Spleen (tissue), 11 donors: ENCODE measurements around the gene CAMTA1. TPM values are rescaled to one million over a fixed set of nuclear protein-coding genes. Genes with fewer than 3 reads are reported as not detected.

Experiments used
- DNase-seq: peaks from one replicate; pipeline ENCODE4 v3.0.0-alpha.2; 2020
- H3K27ac ChIP-seq, 8 donors: fragments of 200-600 bp; sonication (generic) in 7 of 8; 1 replicate in 4 of 8; 2 replicates in 4 of 8; pipeline versions ENCODE4 v1.5.0 to v1.8.0; 2016 to 2021; ENCODE audit warnings: inconsistent platforms in 4 of 8, mild to moderate bottlenecking in 4 of 8, moderate library complexity in 1 of 8
- H3K27me3 ChIP-seq, 7 donors: fragments of 200-600 bp; sonication (generic) in 6 of 7; replicated peaks in 1 of 7; 1 replicate in 4 of 7; 2 replicates in 3 of 7; pipeline versions ENCODE4 v1.5.0 to v1.8.0; 2016 to 2021; ENCODE audit warnings: inconsistent platforms in 3 of 7, mild to moderate bottlenecking in 1 of 7
- H3K36me3 ChIP-seq, 6 donors: fragments of 200-600 bp; sonication (generic) in 5 of 6; 1 replicate in 4 of 6; 2 replicates in 2 of 6; pipeline versions ENCODE4 v1.5.0 to v1.8.0; 2016 to 2021; ENCODE audit warnings: inconsistent platforms in 2 of 6
- H3K4me1 ChIP-seq, 6 donors: fragments of 200-600 bp; sonication (generic) in 5 of 6; 1 replicate in 3 of 6; 2 replicates in 3 of 6; pipeline versions ENCODE4 v1.5.0 to v1.8.0; 2016 to 2021; ENCODE audit warnings: inconsistent platforms in 3 of 6
- H3K4me3 ChIP-seq, 8 donors: fragments of 200-600 bp; sonication (generic) in 7 of 8; 1 replicate in 4 of 8; 2 replicates in 4 of 8; pipeline versions ENCODE4 v1.5.0 to v1.8.0; 2016 to 2021; ENCODE audit warnings: inconsistent platforms in 4 of 8, mild to moderate bottlenecking in 4 of 8, moderate library complexity in 2 of 8
- H3K9me3 ChIP-seq, 8 donors: fragments of 200-600 bp; sonication (generic) in 7 of 8; 1 replicate in 4 of 8; 2 replicates in 4 of 8; pipeline versions ENCODE4 v1.5.0 to v1.8.0; 2016 to 2021; ENCODE audit warnings: inconsistent platforms in 4 of 8
- CTCF ChIP-seq, 11 experiments: fragments of 200-600 bp in 7 of 11; fragments of 450-650 bp in 4 of 11; sonication (generic) in 4 of 11; IDR thresholded peaks in 8 of 11; conservative IDR thresholded peaks in 3 of 11; 1 replicate in 7 of 11; 2 replicates in 4 of 11; pipeline versions ENCODE4 v1.4.0 to v1.8.0; 2016 to 2021; ENCODE audit warnings: antibody characterized with exemption in 11 of 11, inconsistent platforms in 4 of 11, mild to moderate bottlenecking in 1 of 11
- POLR2A ChIP-seq, 3 donors: fragments of 450-650 bp; IDR thresholded peaks; one replicate each; pipeline ENCODE4 v1.5.1; 2017; ENCODE audit warnings: antibody characterized with exemption in 3 of 3, mild to moderate bottlenecking in 1 of 3
- POLR2AphosphoS5 ChIP-seq, 3 donors: sonication (generic); formaldehyde crosslinking; IDR thresholded peaks; one replicate each; pipeline ENCODE4 v1.5.1; 2017; ENCODE audit warnings: antibody characterized with exemption in 3 of 3
- WGBS, 5 donors: extraction: QIAGEN DNeasy Blood & Tissue Kit in 3 of 5; methylation state at CpG; one replicate each; pipeline versions ENCODE4 v1.1.5 to v1.1.7; 2013 to 2018; 5-methylcytosine and 5-hydroxymethylcytosine counted together
- intact Hi-C: fragments of 100-400 bp; cut with DNase I; formaldehyde crosslinking; loops from one replicate; pipeline ENCODE4 v1.15.0; 2023; ENCODE audit warnings: low total_unique reads
- polyA plus RNA-seq, 3 donors: library from polyadenylated mRNA; stranded (reverse); fragments of 200-250 nt; gene quantifications; one replicate each; pipeline ENCODE4 v1.2.1, GENCODE V29; 2013
- total RNA-seq, 7 donors: library from RNA; depleted of rRNA in 3 of 7; stranded (reverse); fragments of >200 nt in 3 of 7; fragmentation: NEBNext Ultra II Directional in 4 of 7; extraction: Animal tissue kit (Norgen Biotek cat#: 25700) in 4 of 7; gene quantifications; one replicate each; pipeline versions ENCODE4 v1.1.0 to v1.2.1, GENCODE V29; 2016 to 2021
- donor health status: healthy with polysubstance abuse.
- donor health status: DM: no; HTN: no; CAD: no; lungs with moderate emphysema.
- donor health status: DM: no; HTN: no; CAD: no.
- donor health status: Bipolar disorder and iron deficiency.
- donor health status: healthy.
- donor health status: DM: no; HTN: no; CAD: no.
- donor health status: DM: yes; HTN: yes; CAD: no.

CAMTA1 gene
- total and polyA plus RNA-seq, 10 donors = 53.0 to 106 (median 77.3) TPM

GRCh38 chr1:7474786-7475502 is 689.7 kb downstream of the CAMTA1 start:
- 85 to 92% (median 89%) methylated on average over 12 to 13 of the region's 13 CpGs for WGBS, 5 donors
- TF ChIP-seq POLR2A (IDR thresholded peaks at IDR 0.05) = no peak
- TF ChIP-seq CTCF (IDR thresholded peaks at IDR 0.05 in 8 of 11, conservative IDR thresholded peaks at IDR 0.05 in 3 of 11) = no peak
- TF ChIP-seq POLR2AphosphoS5 (IDR thresholded peaks at IDR 0.05) = no peak
- Histone ChIP-seq H3K36me3 (no peaks in the 10 kb centered on the region), H3K27ac (peak overlapping the region in 1 of 8 donors; percentile 83), H3K4me1 (peaks cover 0 to 31% (median 24%) of the 10 kb centered on the region in 6 donors), H3K4me3 (no peak overlapping the region), H3K9me3 (no peaks in the 10 kb centered on the region), H3K27me3 (no peaks in the 10 kb centered on the region)
- intact Hi-C loops = no loop called here
- DNase-seq = no peak

GRCh38 chr1:7475691-7476090 is 690.4 kb downstream of the CAMTA1 start:
- Histone ChIP-seq H3K27ac (peak overlapping the region in 3 of 8 donors; percentile 79 to 83 (median 82)), H3K36me3 (no peaks in the 10 kb centered on the region), H3K9me3 (no peaks in the 10 kb centered on the region), H3K4me3 (no peak overlapping the region), H3K27me3 (no peaks in the 10 kb centered on the region), H3K4me1 (peaks cover 0 to 24% (median 17%) of the 10 kb centered on the region in 6 donors)
- no peak for DNase-seq
- WGBS, 5 donors = 76 to 90% (median 86%) methylated on average over 4 to 5 of the region's 5 CpGs
- no peak for TF ChIP-seq POLR2AphosphoS5 (IDR thresholded peaks at IDR 0.05)
- no peak for TF ChIP-seq CTCF (IDR thresholded peaks at IDR 0.05 in 8 of 11, conservative IDR thresholded peaks at IDR 0.05 in 3 of 11)
- TF ChIP-seq POLR2A (IDR thresholded peaks at IDR 0.05) = no peak
- intact Hi-C loops = no loop called here

GRCh38 chr1:7476402-7476801 is 691.1 kb downstream of the CAMTA1 start:
- Histone ChIP-seq H3K4me3 (no peak overlapping the region), H3K4me1 (peaks cover 0 to 17% (median 11%) of the 10 kb centered on the region in 6 donors), H3K9me3 (no peaks in the 10 kb centered on the region), H3K27ac (peak overlapping the region in 6 of 8 donors; percentile 15 to 83 (median 76)), H3K27me3 (no peaks in the 10 kb centered on the region), H3K36me3 (no peaks in the 10 kb centered on the region)
- TF ChIP-seq POLR2AphosphoS5 (IDR thresholded peaks at IDR 0.05) = no peak
- TF ChIP-seq CTCF (IDR thresholded peaks at IDR 0.05 in 8 of 11, conservative IDR thresholded peaks at IDR 0.05 in 3 of 11) = no peak
- TF ChIP-seq POLR2A (IDR thresholded peaks at IDR 0.05) = no peak
- intact Hi-C loops = no loop called here
- DNase-seq = no peak
- WGBS, 5 donors = 76 to 100% (median 93%) methylated on average over 2 of the region's 2 CpGs

- Histone ChIP-seq H3K4me1 (peaks cover 0 to 11% (median 5%) of the 10 kb centered on the region in 6 donors), H3K36me3 (no peaks in the 10 kb centered on the region), H3K9me3 (no peaks in the 10 kb centered on the region), H3K4me3 (no peak overlapping the region), H3K27ac (peak overlapping the region in 6 of 8 donors; percentile 15 to 83 (median 76)), H3K27me3 (no peaks in the 10 kb centered on the region)
- DNase-seq = no peak
- TF ChIP-seq CTCF (IDR thresholded peaks at IDR 0.05 in 8 of 11, conservative IDR thresholded peaks at IDR 0.05 in 3 of 11) (no peak), POLR2AphosphoS5 (IDR thresholded peaks at IDR 0.05) (no peak), POLR2A (IDR thresholded peaks at IDR 0.05) (no peak)
- intact Hi-C loops = no loop called here
- WGBS, 5 donors = 87 to 89% (median 88%) methylated on average over 17 of the region's 17 CpGs
Measured at GRCh38 chr1:7476861-7477547, 691.8 kb downstream of the CAMTA1 start.
